Lung (tissue), 12 donors: ENCODE data around the gene TNC. TPM values are rescaled to one million over a fixed set of nuclear protein-coding genes. Genes with fewer than 3 reads are reported as not detected.
A peak's percentile ranks its signal among the peaks of the same experiment; 100 is the strongest.
"Not testable (repeated sequence)": the region's sequence is repeated elsewhere in the genome, so short reads cannot be mapped to it uniquely, and the experiment has no call there.

Experiments used
- ATAC-seq: fragments of 200-7000 bp; cut with Tn5 transposase; one replicate; pipeline ENCODE4 v1.9.1; 2020; ENCODE audit warnings: moderate number of reproducible peaks; ENCODE audit not compliant: insufficient read depth, low FRiP score
- DNase-seq, 3 donors: peaks; one replicate each; pipeline ENCODE4 v3.0.0-alpha.2; 2013 to 2017
- H3K27ac ChIP-seq, 2 donors: one replicate each; pipeline ENCODE4 v1.5.1; 2013; ENCODE audit warnings: mild to moderate bottlenecking in 2 of 2, moderate library complexity in 2 of 2, control low read depth in 1 of 2, inconsistent platforms in 1 of 2, low read depth in 1 of 2, low read length in 1 of 2
- H3K27me3 ChIP-seq, 3 donors: one replicate each; pipeline ENCODE4 v1.5.1; 2013; ENCODE audit warnings: low read length in 2 of 3; ENCODE audit not compliant: control insufficient read depth in 3 of 3, insufficient read depth in 3 of 3
- H3K36me3 ChIP-seq, 4 donors: one replicate each; pipeline ENCODE4 v1.5.1; 2013; ENCODE audit warnings: low read length in 4 of 4, mild to moderate bottlenecking in 1 of 4, moderate library complexity in 1 of 4; ENCODE audit not compliant: control insufficient read depth in 4 of 4, insufficient read depth in 4 of 4
- H3K4me1 ChIP-seq, 5 donors: one replicate each; pipeline ENCODE4 v1.5.1; 2013; ENCODE audit warnings: low read length in 5 of 5, mild to moderate bottlenecking in 2 of 5, moderate library complexity in 1 of 5; ENCODE audit not compliant: control insufficient read depth in 5 of 5, insufficient read depth in 5 of 5
- H3K4me3 ChIP-seq: one replicate; pipeline ENCODE4 v1.5.1; 2013; ENCODE audit warnings: mild to moderate bottlenecking, control low read depth, moderate library complexity
- H3K9ac ChIP-seq, 2 donors: one replicate each; pipeline ENCODE4 v1.5.1; 2013; ENCODE audit warnings: low read length in 2 of 2, control low read depth in 1 of 2; ENCODE audit not compliant: insufficient read depth in 1 of 2
- H3K9me3 ChIP-seq, 4 donors: one replicate each; pipeline ENCODE4 v1.5.1; 2013; ENCODE audit warnings: low read length in 3 of 4, mild to moderate bottlenecking in 1 of 4, moderate library complexity in 1 of 4; ENCODE audit not compliant: control insufficient read depth in 4 of 4, insufficient read depth in 3 of 4
- WGBS, 2 donors: extraction: QIAGEN DNeasy Blood & Tissue Kit; methylation state at CpG; one replicate each; pipeline ENCODE4 v1.1.7; 2013; 5-methylcytosine and 5-hydroxymethylcytosine counted together
- polyA plus RNA-seq, 2 donors: library from polyadenylated mRNA; stranded (reverse); fragments of 200-250 nt; gene quantifications; one replicate each; pipeline ENCODE4 v1.2.1, GENCODE V29; 2013
- total RNA-seq, 2 donors: library from RNA; depleted of rRNA in 1 of 2; stranded (reverse); fragments of >200 nt in 1 of 2; gene quantifications; one replicate each; pipeline ENCODE4 v1.2.1, GENCODE V29; 2014 to 2021
- TF ChIP-seq, protein P1 (sequence below): IDR thresholded peaks from 2 replicates; pipeline ENCODE4 v1.5.1; 2012; ENCODE audit warnings: mild to moderate bottlenecking; ENCODE audit errors: control extremely low read depth, extremely low read depth
- donor health status: control.
- donor health status: control.
- donor health status: Bipolar disorder and iron deficiency.
- donor health status: healthy.
- donor health status: DM: yes; HTN: yes; CAD: no.

The TNC gene
- total and polyA plus RNA-seq, 4 donors: 3.9 to 242 (median 80.5) TPM

GRCh38 chr9:115132648-115133047 lies 14.7 kb upstream of the TNC start:
- Histone ChIP-seq H3K9ac (peak overlapping the region in 1 of 2 donors; percentile 7), H3K9me3 (no peaks in the 10 kb centered on the region), H3K36me3 (no peaks in the 10 kb centered on the region), H3K27me3 (no peaks in the 10 kb centered on the region), H3K27ac (peak overlapping the region in 1 of 2 donors; percentile 33), H3K4me3 (no peak overlapping the region), H3K4me1 (peaks cover 0 to 39% (median 0%) of the 10 kb centered on the region in 5 donors)
- DNase-seq (peak; percentile 70 to 92 (median 90)), ATAC-seq (no peak)
- 82 to 84% methylated on average over 12 of the region's 12 CpGs for WGBS, 2 donors
- TF ChIP-seq, protein P1, sequence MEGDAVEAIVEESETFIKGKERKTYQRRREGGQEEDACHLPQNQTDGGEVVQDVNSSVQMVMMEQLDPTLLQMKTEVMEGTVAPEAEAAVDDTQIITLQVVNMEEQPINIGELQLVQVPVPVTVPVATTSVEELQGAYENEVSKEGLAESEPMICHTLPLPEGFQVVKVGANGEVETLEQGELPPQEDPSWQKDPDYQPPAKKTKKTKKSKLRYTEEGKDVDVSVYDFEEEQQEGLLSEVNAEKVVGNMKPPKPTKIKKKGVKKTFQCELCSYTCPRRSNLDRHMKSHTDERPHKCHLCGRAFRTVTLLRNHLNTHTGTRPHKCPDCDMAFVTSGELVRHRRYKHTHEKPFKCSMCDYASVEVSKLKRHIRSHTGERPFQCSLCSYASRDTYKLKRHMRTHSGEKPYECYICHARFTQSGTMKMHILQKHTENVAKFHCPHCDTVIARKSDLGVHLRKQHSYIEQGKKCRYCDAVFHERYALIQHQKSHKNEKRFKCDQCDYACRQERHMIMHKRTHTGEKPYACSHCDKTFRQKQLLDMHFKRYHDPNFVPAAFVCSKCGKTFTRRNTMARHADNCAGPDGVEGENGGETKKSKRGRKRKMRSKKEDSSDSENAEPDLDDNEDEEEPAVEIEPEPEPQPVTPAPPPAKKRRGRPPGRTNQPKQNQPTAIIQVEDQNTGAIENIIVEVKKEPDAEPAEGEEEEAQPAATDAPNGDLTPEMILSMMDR: no peak

- H3K36me3 ChIP-seq: no peaks in the 10 kb centered on the region
- no peaks in the 10 kb centered on the region for H3K27me3 ChIP-seq
- H3K27ac ChIP-seq: no peak overlapping the region
- peaks cover 0 to 27% (median 0%) of the 10 kb centered on the region in 5 donors for H3K4me1 ChIP-seq
- no peak overlapping the region for H3K4me3 ChIP-seq
- DNase-seq (no peak), ATAC-seq (no peak)
- TF ChIP-seq, protein P1: no peak
- 85 to 91% methylated on average over 3 of the region's 3 CpGs for WGBS, 2 donors
- H3K9me3 ChIP-seq: peaks cover 0 to 3% (median 0%) of the 10 kb centered on the region in 4 donors
- H3K9ac ChIP-seq: no peak overlapping the region
These were observed 12.2 kb upstream of the TNC start for GRCh38 chr9:115130176-115130575.

- H3K4me3 ChIP-seq, H3K27me3 ChIP-seq, DNase-seq, H3K36me3 ChIP-seq, H3K27ac ChIP-seq, ATAC-seq, H3K9me3 ChIP-seq, H3K9ac ChIP-seq: not testable (repeated sequence)
- peaks cover 0 to 18% (median 0%) of the 10 kb centered on the region in 5 donors for H3K4me1 ChIP-seq
- WGBS, 2 donors: 92 to 95% methylated on average over 6 of the region's 6 CpGs
These were observed 10.8 kb upstream of the TNC start for GRCh38 chr9:115128726-115129125.

GRCh38 chr9:115127191-115127817 lies 9.3 kb upstream of the TNC start:
- no peak overlapping the region for H3K4me3 ChIP-seq
- no peak overlapping the region for H3K9ac ChIP-seq
- no peaks in the 10 kb centered on the region for H3K27me3 ChIP-seq
- 62 to 87% methylated on average over 4 of the region's 4 CpGs for WGBS, 2 donors
- DNase-seq: no peak
- ATAC-seq: peak; percentile 6
- peaks cover 0 to 3% (median 0%) of the 10 kb centered on the region in 4 donors for H3K9me3 ChIP-seq
- TF ChIP-seq, protein P1: no peak
- H3K27ac ChIP-seq: no peak overlapping the region
- peaks cover 0 to 4% (median 0%) of the 10 kb centered on the region in 5 donors for H3K4me1 ChIP-seq
- no peaks in the 10 kb centered on the region for H3K36me3 ChIP-seq
